ENCODE data around the gene SMIM3.
"Not testable (repeated sequence)": the region's sequence is repeated elsewhere in the genome, so short reads cannot be mapped to it uniquely, and the experiment has no call there.

The SMIM3 gene

GRCh38 chr5:150786876-150787275, 8.3 kb downstream of the SMIM3 start:
- TF ChIP-seq POLR2AphosphoS5 (IDR thresholded peaks at IDR 0.05; ENCODE audit: low read depth, low read length) = no peak
- TF ChIP-seq POLR2A (IDR thresholded peaks at IDR 0.05; ENCODE audit: low read depth, low read length) = no peak
- no peak for TF ChIP-seq TAF1 (IDR thresholded peaks at IDR 0.05; ENCODE audit: borderline replicate concordance, low read depth, low read length)
- no peak for FAIRE-seq
- DNase-seq (ENCODE audit: insufficient read length) = no peak

GRCh38 chr5:150787656-150788055, 9.1 kb downstream of the SMIM3 start:
- TF ChIP-seq POLR2A (IDR thresholded peaks at IDR 0.05; ENCODE audit: low read depth, low read length) (no peak), TAF1 (IDR thresholded peaks at IDR 0.05; ENCODE audit: borderline replicate concordance, low read depth, low read length) (no peak), POLR2AphosphoS5 (IDR thresholded peaks at IDR 0.05; ENCODE audit: low read depth, low read length) (no peak)
- DNase-seq (ENCODE audit: insufficient read length) (no peak), FAIRE-seq (no peak)

GRCh38 chr5:150788977-150789376, 10.4 kb downstream of the SMIM3 start:
- FAIRE-seq = no peak
- TF ChIP-seq POLR2AphosphoS5 (IDR thresholded peaks at IDR 0.05; ENCODE audit: low read depth, low read length) = no peak
- no peak for TF ChIP-seq TAF1 (IDR thresholded peaks at IDR 0.05; ENCODE audit: borderline replicate concordance, low read depth, low read length)
- no peak for TF ChIP-seq POLR2A (IDR thresholded peaks at IDR 0.05; ENCODE audit: low read depth, low read length)

GRCh38 chr5:150789450-150789849, 10.9 kb downstream of the SMIM3 start:
- FAIRE-seq (no peak), DNase-seq (ENCODE audit: insufficient read length) (no peak)
- TF ChIP-seq POLR2A (IDR thresholded peaks at IDR 0.05; ENCODE audit: low read depth, low read length) (no peak), TAF1 (IDR thresholded peaks at IDR 0.05; ENCODE audit: borderline replicate concordance, low read depth, low read length) (no peak), POLR2AphosphoS5 (IDR thresholded peaks at IDR 0.05; ENCODE audit: low read depth, low read length) (no peak)

More at GRCh38 chr5:150788977-150789376, 10.4 kb downstream of the SMIM3 start:
- DNase-seq (ENCODE audit: insufficient read length) = no peak

GRCh38 chr5:150789943-150790611, 11.5 kb downstream of the SMIM3 start:
- TF ChIP-seq POLR2A (IDR thresholded peaks at IDR 0.05; ENCODE audit: low read depth, low read length) (no peak), TAF1 (IDR thresholded peaks at IDR 0.05; ENCODE audit: borderline replicate concordance, low read depth, low read length) (no peak), POLR2AphosphoS5 (IDR thresholded peaks at IDR 0.05; ENCODE audit: low read depth, low read length) (no peak)
- DNase-seq (ENCODE audit: insufficient read length) (no peak), FAIRE-seq (peak; percentile 84)

GRCh38 chr5:150791536-150791935, 13.0 kb downstream of the SMIM3 start:
- TF ChIP-seq TAF1 (IDR thresholded peaks at IDR 0.05; ENCODE audit: borderline replicate concordance, low read depth, low read length) (no peak), POLR2A (IDR thresholded peaks at IDR 0.05; ENCODE audit: low read depth, low read length) (no peak), POLR2AphosphoS5 (IDR thresholded peaks at IDR 0.05; ENCODE audit: low read depth, low read length) (no peak)
- FAIRE-seq = no peak
- no peak for DNase-seq (ENCODE audit: insufficient read length)

GRCh38 chr5:150793423-150793888, 14.9 kb downstream of the SMIM3 start:
- DNase-seq (ENCODE audit: insufficient read length); FAIRE-seq: not testable (repeated sequence)

GRCh38 chr5:150794927-150795326, 16.4 kb downstream of the SMIM3 start:
- FAIRE-seq = no peak
- TF ChIP-seq POLR2AphosphoS5 (IDR thresholded peaks at IDR 0.05; ENCODE audit: low read depth, low read length) (no peak), TAF1 (IDR thresholded peaks at IDR 0.05; ENCODE audit: borderline replicate concordance, low read depth, low read length) (no peak), POLR2A (IDR thresholded peaks at IDR 0.05; ENCODE audit: low read depth, low read length) (no peak)
- DNase-seq (ENCODE audit: insufficient read length) = no peak

GRCh38 chr5:150797384-150797783, 18.8 kb downstream of the SMIM3 start:
- TF ChIP-seq TAF1 (IDR thresholded peaks at IDR 0.05; ENCODE audit: borderline replicate concordance, low read depth, low read length) (no peak), POLR2A (IDR thresholded peaks at IDR 0.05; ENCODE audit: low read depth, low read length) (no peak), POLR2AphosphoS5 (IDR thresholded peaks at IDR 0.05; ENCODE audit: low read depth, low read length) (no peak)
- no peak for DNase-seq (ENCODE audit: insufficient read length)
- FAIRE-seq = no peak

- no peak for TF ChIP-seq POLR2A (IDR thresholded peaks at IDR 0.05; ENCODE audit: low read depth, low read length)
- TF ChIP-seq TAF1 (IDR thresholded peaks at IDR 0.05; ENCODE audit: borderline replicate concordance, low read depth, low read length) = no peak
- TF ChIP-seq POLR2AphosphoS5 (IDR thresholded peaks at IDR 0.05; ENCODE audit: low read depth, low read length) = no peak
- DNase-seq (ENCODE audit: insufficient read length) (no peak), FAIRE-seq (peak; percentile 82)
Observed at GRCh38 chr5:150801117-150801927, 22.8 kb downstream of the SMIM3 start.

- no peak for FAIRE-seq
- no peak for TF ChIP-seq POLR2A (IDR thresholded peaks at IDR 0.05; ENCODE audit: low read depth, low read length)
- TF ChIP-seq POLR2AphosphoS5 (IDR thresholded peaks at IDR 0.05; ENCODE audit: low read depth, low read length) = no peak
- no peak for TF ChIP-seq TAF1 (IDR thresholded peaks at IDR 0.05; ENCODE audit: borderline replicate concordance, low read depth, low read length)
- DNase-seq (ENCODE audit: insufficient read length) = no peak
Observed at GRCh38 chr5:150804388-150804787, 25.8 kb downstream of the SMIM3 start.

GRCh38 chr5:150809363-150809762, 30.8 kb downstream of the SMIM3 start:
- no peak for FAIRE-seq
- DNase-seq (ENCODE audit: insufficient read length) = no peak
- TF ChIP-seq TAF1 (IDR thresholded peaks at IDR 0.05; ENCODE audit: borderline replicate concordance, low read depth, low read length) (no peak), POLR2AphosphoS5 (IDR thresholded peaks at IDR 0.05; ENCODE audit: low read depth, low read length) (no peak)

Measured in GM12892 (cell line).